Articular chondrocyte of knee joint (primary cell): ENCODE measurements around the gene IFI27L2. TPM values are rescaled to one million over a fixed set of nuclear protein-coding genes. Genes with fewer than 3 reads are reported as not detected.

Experiments
- total RNA-seq: library from RNA; depleted of rRNA; stranded (reverse); fragments of >200 nt; gene quantifications from 2 replicates; pipeline ENCODE4 v1.2.3, GENCODE V29; 2012

Gene IFI27L2
- total RNA-seq: 80.9 and 104 TPM in 2 replicates

GRCh38 chr14:94129111-94129757 lies at the start of gene IFI27L2:
IFI27L2 (minus strand) TSS chr14:94129604; CDS start chr14:94129564, 40 bp downstream.

GRCh38 chr14:94173885-94174603 lies 44.6 kb upstream of the IFI27L2 start, which contains the start of gene PPP4R4:
PPP4R4 (plus strand) TSS chr14:94174322; CDS start chr14:94174466, 144 bp downstream.

GRCh38 chr14:94110552-94111181 lies 18.7 kb downstream of the IFI27L2 start, which contains the start of gene IFI27:
IFI27 (plus strand) TSS chr14:94110736.

GRCh38 chr14:94080621-94081385 lies 48.6 kb downstream of the IFI27L2 start, which contains the start of the genes DDX24 and IFI27L1:
DDX24 (minus strand) TSS chr14:94081202; CDS start chr14:94079742, 1,460 bp downstream.
IFI27L1 (plus strand) TSS chr14:94081310; CDS start chr14:94096938, 15,628 bp downstream.

Other genes starting within 250 kb of the IFI27L2 start
- not detected in 2 replicates for gene FAM181A, start 202.3 kb downstream of the IFI27L2 start, total RNA-seq
- not detected in 2 replicates for gene ASB2, start 153.0 kb downstream of the IFI27L2 start, total RNA-seq
- gene CCDC197, start 132.3 kb downstream of the IFI27L2 start, total RNA-seq: not detected in 2 replicates
- 1.3 and 2.5 TPM in 2 replicates for gene OTUB2, start 103.3 kb downstream of the IFI27L2 start, total RNA-seq
- gene DDX24, start 48.4 kb downstream of the IFI27L2 start, total RNA-seq: 151 and 172 TPM in 2 replicates
- 7.1 and 11.2 TPM in 2 replicates for gene IFI27L1, start 48.3 kb downstream of the IFI27L2 start, total RNA-seq
- gene IFI27, start 18.9 kb downstream of the IFI27L2 start, total RNA-seq: 66.0 and 68.9 TPM in 2 replicates
- gene PPP4R4, start 44.7 kb upstream of the IFI27L2 start, total RNA-seq: 6.6 and 9.4 TPM in 2 replicates
- gene SERPINA10, start 163.7 kb upstream of the IFI27L2 start, total RNA-seq: not detected in 2 replicates
- gene SERPINA6, start 193.7 kb upstream of the IFI27L2 start, total RNA-seq: not detected in 2 replicates
- gene SERPINA2, start 237.1 kb upstream of the IFI27L2 start, total RNA-seq: not detected in 2 replicates